IPS-NIHi7 (cell line): ENCODE data around the gene SORCS2.

ENCODE experiments used
- DNase-seq: peaks from one replicate; pipeline ENCODE4 v3.0.0; 2012; ENCODE audit warnings: mixed read lengths; ENCODE audit errors: extremely low spot score

Gene SORCS2

DNA sequence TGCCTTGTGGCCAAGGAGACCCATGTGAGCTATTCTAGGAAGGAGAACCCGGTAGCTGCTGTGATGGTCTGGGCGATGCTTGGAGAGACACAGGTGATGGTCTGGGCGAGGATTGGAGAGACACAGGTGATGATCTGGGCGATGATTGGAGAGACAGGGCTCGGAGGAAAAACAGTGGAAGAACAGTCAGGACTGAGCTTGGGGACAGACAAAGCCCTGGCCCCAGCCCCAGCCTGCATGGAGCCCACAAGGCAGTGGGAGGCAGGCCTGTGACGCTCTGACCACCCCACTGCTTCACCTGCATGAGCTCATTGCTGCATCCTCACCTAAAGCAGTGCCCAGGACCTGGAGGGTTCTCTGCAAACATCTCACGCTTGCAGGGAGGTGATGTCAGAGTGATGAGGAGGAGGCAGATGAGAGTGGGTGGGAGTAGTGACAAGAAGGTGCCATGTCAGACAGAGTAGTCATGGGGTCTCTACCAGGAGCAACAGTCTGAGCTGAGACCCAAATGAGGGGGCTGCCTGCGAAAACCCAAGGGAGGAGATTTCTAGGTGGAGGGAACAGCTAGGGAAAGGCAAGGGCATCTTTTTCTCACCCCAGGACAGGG, 278.3 kb downstream of the SORCS2 start:
- DNase-seq, result no peak

DNA sequence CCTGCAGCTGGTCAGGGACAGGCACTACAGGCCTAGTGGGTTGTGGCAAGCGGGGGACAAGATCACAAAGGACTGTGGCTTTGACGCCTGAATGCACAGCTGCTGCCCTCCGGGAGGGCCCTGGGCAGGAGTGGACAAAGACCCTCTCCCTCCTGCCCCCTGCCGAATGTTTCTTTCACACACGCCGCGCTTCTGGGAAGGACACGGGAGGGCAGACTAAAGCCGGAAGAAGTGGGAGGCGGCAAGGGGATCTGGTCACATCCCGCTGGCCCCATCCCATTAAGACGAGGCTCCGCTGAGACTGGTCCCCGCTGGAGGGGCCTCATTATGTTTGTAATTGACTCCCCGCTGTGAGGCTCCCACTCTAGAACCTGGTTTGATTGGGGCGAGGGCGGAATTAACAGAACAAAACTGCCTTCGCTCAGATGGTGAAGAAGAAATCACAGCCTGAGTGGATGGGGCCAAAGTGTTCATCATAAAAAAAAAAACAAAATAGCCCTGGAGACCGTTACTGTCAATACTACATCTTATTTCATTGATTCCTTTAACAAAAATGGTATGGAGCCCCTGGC, 280.2 kb downstream of the SORCS2 start:
- DNase-seq, result peak; percentile 57

DNA sequence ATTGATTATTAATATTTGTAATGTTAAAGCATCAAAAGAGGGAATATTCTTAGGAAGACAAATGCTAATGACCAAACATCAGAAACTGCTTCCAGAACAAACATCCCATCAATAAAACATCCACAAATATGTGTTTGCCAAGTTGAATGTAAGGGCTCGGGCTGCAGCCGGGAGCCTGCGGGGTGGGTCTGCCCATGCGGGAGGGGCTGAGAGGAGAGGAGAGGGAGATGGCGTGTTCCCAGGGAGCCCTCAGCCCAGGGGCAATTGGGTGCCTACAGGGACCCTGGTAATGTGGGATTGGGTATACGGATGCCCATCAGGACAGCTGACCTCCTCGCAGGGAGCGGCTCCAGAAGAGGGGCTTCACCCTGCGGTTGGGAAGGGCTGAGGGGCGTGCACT, 280.7 kb downstream of the SORCS2 start:
- no peak for DNase-seq

DNA sequence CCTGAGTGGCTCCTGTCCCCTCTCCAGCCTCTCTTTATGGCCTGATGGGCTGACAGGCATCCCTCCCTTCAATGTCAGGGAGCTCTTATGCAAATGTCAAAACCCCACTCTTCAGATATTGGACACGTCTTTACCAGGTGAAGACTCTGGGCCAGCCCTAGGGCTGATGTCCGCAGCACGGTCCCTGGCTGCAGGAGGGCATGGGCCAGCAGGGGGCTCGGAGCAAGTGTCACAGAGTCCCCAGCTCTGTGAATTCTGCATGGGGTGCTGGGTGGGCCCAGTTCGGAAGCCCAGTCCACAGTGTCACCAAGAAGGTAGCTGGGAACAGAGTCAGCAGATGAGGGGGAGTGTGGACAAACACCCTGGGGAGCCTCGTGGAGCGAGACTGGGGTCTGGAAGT, 282.0 kb downstream of the SORCS2 start:
- no peak for DNase-seq

DNA sequence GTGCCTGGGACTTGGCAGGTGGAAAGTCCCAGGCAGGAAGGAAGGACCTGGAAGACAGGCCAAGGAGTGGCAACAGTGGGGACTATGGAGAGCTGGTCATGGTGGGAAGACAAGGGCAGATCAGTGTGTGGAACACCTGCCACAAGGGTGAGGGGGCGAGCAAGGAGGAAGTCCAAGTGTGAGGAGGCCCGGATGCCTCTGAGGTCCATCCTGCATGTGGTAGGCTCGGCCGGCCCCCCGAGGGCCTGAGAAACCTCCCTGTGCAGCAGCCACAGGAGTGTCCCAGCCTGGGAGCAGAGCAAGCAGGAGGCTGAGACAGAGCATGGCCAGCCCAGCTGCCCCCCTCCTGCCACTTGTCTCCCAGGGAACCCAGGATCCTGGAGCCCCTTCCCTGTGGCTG, 282.9 kb downstream of the SORCS2 start:
- no peak for DNase-seq

DNA sequence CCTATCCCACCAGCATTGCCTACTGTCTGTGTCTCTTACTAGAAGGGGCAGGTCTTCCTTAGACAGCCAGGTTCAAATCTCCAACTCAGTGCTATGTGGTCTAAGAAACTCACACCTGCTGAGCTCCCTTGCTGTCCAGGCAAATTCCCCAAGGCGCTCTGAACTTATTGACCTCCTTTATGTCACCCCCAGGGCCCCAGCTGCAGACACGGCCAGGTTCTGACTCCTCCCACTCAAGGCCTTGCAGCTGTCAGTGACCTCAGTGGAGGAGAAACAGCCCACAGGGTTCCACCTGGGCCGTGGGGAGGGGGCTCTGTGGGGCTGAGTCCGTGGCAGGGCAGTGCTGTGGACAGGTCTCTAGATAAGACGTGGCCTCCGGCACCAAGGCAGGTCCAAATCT, 284.5 kb downstream of the SORCS2 start:
- no peak for DNase-seq

DNA sequence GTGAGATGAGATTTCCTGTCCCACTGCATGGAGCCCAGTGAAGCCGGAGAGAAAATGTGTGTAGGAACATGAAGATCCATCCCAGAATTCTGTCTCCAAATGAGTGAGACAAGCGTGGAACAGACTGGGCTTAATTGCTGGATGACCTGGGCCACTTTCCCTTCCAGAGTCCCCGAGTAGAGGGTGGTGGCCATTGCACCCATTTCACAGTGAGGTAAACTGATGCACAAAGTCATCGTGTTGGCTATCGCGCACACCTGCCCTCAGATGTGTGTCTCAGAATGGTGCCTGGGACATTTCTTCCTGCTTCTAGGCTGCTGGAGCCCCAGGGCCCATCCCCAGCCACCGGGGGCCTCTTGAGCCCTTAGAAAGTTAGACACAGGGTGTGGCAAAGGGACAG, 285.4 kb downstream of the SORCS2 start:
- no peak for DNase-seq

DNA sequence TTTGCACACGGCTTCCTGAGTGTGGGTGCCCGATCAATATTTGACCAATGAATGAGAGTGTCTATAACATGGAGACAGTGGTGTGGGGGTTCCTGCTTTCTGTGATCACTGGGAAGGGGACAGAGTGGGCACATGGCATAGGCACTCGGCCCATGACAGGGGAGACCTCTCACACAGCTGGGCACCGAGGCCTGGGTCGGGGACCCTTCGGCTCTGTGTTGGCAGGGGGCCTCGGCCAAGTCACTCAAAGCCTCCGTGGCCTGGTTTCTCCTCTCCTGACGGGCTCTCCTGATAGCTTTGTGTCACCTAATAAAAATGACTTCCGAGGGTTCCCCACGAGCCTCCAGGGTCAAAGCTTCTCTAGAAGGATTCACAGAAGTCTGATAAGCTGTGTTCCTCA, 286.3 kb downstream of the SORCS2 start:
- no peak for DNase-seq

DNA sequence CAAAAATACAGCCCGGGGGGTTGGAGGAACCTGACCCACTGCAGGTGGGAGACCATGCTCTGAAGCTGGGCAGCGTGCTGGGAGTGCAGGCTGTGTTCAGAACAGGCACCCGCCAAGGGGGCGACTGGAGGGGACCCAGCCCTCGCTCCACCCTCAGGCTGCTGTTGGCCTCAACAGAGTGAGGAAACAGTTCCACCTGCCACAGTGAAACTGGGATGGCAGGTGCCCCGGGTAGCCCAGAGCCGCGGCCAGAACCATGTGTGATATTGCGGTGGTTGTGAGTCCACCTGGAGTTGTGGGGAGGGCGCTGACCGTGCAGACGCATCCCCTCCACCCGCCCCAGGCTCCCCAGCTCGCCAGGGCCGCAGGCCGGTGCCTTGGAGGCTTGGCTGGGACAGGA, 288.1 kb downstream of the SORCS2 start:
- DNase-seq, result no peak

DNA sequence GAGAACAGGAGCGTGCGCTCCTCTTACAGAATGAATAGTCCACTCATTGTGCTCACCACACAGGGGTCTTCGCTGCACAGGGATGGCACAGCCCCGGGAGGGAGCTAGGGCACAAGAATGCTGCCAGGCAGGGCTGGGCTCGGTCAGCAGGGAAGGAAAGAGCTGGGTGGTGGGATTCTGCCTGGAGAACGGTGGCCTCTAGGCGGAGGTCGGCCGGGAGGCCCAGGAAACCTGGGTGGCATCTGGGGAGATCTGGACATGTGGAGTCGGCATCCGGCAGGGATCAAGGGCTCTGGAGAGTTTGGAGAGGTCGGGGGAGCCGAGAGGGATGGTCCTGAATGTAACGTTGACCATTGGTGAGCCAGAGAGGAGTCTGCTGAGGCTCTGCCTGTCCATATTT, 288.9 kb downstream of the SORCS2 start:
- DNase-seq, result no peak

DNA sequence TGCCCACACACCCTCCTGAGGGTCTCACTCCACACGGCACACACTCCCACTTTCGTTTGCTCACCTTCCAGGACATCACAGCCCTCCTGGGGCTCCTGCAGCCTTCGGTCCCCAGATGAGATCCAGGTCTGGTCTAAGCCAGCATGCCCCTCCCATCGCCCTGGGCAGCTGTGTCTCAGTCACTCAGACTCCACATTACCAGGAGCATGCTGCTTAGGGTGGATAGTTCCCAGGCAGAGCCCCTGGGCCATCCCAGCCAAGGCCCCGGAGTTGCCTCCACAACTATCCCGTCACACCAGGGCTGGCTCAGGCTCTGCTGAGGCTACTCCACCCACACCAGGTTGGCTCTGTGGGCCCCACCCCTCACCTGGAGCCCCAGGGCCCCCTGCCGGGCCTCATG, 292.8 kb downstream of the SORCS2 start:
- no peak for DNase-seq

DNA sequence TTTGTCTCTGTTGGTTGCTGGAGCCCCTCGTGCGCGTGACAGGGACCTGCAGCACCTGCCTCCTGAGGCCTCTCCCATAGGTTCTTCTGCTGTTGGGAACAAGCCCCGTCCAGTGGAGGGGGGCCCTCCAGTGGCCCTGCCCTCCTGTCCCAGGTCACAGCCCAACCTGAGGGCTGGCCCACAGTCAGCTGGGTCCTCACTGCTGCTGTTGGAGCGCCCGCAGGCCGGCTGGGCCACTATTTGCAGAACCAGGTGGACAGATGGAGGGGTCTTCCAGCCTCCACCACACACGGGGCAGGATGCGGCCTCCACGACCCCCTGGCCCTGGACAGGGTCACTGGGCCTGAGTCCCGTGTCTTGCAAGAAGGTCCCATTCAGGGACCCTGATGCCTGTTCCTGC, 293.8 kb downstream of the SORCS2 start:
- DNase-seq, result no peak

DNA sequence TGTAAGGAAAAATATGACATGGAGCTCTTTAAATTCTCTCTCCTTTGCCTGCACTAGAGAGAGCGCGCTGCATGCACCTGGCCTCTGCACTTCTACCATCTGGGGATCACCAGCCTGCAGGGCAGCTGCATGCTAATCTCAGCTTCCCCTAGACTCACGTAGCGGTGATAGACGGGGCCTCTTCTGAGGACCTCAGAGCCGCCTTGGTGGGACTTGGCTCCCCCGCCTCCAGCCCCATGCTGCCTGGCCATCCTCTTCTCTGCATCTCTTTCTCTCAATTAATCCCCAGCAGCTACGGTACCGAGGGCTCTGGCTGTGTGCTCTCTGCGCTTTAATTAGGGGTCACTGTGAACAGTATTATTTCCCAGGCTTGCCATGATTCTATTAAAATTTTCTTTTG, 295.2 kb downstream of the SORCS2 start:
- no peak for DNase-seq

DNA sequence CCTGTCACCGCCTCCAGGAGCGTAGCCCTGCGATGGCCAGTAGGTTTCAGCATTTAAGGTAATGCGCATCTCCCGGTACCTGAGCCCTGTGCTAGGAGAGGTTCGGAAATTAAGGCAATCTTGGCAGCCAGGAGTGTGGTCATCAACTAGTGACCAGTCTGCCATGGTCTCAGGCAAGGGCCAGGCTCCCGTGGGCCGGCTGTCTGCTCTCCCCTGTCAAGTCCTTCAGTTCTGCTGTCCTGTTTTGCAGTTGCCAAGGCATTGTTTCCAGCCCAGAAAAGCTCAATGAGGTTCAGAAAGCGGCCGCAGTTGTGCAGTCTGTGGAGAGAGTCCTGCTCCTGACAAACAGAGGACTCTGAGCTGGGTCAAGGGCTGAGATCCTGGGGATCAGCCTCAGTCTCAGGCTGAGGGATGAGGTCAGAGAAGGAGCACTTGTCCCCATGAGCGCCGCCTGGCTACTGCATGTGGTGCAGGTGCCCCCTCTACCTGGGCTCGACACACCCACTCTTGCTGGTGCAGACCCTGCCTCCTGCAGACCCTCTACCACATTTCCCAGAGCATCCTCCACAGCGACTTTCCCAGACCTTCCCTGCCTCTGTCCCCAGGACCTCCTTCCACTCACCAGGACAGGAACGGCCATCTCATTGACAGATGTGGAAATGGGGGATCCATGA, 295.8 kb downstream of the SORCS2 start:
- no peak for DNase-seq

DNA sequence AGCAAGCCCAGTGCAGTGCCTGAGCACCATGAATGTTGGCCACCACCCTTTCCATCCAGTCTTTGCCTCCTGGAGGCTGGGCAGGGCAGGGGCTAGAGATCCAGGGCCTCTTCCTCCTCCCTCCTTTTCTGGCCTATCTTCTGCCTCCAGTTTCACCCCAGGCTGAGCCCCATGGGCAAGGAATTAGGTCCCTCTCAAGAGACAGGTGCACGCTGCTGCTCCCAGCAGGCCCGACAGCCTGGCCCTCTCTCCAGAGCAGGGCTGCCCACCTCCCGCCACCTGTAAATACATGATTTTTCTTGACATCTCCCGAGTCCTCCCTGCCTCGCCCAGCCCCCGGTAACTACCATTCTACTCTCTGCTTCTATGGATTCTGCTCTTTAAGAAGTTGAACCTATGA, 299.6 kb downstream of the SORCS2 start:
- DNase-seq, result no peak

DNA sequence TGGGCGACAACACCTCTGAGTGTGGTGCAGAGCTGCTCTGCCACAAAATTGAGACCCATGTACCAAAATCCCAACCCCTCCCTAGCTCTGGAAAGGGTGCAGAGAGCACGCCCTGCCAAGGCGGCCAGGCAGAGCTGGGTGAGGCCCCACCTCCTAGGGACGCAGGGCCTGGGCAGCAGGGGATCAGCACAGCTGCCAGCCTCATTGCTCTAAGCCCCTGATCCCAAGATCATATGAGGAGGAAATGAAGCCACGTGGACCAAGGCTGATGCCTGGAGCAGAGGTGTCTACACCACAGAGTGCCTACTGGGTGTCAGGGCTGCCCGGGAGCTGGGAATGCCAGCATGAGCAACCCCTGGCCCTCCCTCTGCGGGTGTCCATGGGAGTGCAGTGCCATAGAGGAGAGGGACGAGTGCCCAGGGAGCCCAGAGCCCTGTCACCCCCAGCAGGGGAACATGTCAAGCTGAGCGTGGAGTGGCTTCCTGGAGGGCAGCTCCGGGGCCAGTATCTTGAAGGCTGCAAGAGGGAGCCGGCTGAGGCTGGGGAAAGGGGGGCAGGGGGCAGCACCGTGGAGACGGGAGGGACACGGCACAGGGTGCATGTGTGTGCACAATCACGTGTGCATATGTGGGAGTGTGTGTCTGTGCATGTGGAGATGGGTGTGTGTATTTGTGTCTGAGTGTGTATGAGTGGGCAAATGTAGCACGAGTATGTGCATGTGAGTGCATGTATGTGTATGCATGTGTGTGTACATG, 306.3 kb downstream of the SORCS2 start:
- no peak for DNase-seq

DNA sequence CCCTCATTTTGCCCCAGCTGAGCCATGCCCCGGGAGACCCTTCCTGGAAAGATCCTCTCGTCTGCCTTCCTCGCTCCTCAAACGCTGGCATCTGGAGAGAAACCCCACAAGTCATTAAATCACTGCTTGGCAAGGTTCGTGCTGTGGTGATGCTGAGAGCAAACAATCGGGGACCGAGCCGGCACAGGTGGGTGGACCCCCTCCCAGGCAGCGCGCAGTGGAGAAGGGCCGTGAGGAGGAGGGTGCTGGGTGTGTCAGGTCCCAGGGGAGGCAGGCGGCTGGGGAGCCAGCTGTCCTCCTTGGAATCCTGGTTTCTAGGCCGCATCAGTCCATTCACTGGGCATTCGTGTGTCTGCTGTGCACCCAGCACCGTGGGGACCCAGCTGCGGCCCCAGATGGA, 307.3 kb downstream of the SORCS2 start:
- DNase-seq, result no peak

DNA sequence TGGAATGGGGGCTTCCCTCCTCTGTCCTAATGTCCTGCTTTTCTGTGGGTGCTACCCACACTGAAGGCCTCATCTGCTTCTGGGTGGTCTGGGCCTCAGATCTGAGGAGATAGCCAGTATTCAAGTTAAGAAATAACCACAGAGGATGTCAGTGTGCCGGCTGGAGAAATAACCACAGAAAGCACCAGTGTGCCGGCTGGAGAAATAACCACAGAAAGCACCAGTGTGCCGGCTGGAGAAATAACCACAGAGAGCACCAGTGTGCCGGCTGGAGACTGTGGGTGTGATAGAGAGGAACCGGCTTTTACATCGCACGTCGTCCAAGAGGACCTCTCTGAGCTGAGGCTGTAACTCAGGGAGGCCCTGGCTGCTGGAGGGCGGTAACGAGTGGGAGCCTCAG, 308.1 kb downstream of the SORCS2 start:
- DNase-seq, result no peak

DNA sequence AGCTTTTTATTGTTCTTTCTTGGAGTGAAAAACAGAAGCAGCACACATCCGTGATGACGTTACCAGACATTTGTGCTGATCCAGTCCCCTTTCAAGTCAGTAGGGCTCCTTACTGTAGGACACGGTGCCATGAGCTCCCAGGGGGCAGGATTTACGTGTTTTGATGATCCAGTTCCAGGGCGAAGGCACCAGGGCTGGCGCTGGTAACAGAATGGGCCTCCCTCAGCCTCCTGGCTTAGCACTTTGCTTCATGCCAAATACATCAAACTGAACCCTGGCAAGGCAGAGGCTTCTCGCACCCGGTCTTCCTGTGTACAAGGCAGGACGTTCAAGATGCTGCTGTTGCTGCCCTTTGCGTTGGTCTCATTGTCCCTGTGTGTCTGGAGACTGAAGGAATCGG, 309.0 kb downstream of the SORCS2 start:
- no peak for DNase-seq

DNA sequence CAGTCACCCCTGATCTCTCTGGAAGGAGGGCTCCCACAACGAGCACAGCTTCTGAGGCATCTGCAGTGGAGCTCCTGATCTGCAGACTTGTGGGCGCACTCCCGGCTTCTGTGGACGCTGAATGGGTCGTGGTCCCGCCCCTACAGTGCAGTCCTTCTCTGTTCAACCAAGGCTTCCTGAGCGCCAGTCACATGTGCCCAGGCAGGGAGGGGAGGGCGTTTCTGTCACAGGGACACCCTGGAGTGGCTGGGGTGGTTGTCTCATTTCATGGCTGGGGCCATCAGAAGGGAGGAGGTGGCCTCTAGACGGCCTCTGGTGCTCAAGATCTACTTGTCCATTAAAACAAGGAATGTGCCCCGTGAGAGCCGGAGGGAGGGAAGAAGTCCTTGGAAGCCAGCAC, 309.5 kb downstream of the SORCS2 start:
- no peak for DNase-seq

DNA sequence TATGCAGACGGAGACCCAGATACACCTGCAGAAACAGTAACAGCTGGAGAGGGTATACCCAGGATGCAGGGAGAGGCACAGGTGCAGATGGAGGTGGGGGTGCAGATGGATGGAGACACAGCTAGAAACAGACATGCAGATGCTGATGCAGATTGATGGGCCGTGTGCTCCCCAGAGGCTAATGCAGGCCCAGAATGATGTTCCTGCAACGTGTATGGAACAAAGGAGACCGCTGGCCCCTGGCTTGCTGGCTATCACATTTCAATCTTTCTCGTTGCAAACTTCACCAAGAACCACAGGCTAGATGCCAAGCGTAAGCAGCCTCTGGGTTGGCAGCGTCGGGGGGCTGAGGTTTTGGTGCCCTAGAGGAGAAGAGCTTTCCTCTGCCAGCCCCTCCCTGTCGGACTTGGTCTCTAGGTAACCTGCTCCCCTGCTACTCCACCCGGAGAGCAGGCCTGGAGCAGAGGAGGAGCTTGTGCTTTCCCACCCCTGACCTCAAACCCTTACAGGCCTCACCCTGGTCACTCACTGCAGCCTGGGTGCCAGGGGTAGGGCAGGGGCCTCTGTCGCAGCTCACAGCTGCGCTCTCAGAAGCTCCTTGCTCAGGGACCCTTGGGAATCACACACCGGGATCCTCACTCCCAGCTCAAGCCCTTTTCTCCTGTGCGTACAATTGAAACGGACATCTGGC, 311.4 kb downstream of the SORCS2 start:
- no peak for DNase-seq
